Hematopoietic multipotent progenitor cell (in vitro differentiated cells): Measurements from ENCODE around the gene ADGRG3. TPM values are rescaled to one million over a fixed set of nuclear protein-coding genes. Genes with fewer than 3 reads are reported as not detected.

Experiments
- DNase-seq, 3 donors: peaks; one replicate each; pipeline ENCODE4 v3.0.0-alpha.2; 2011 to 2015; ENCODE audit warnings: low read depth in 2 of 3, low spot score in 2 of 3
- total RNA-seq: library from RNA; depleted of rRNA; stranded (reverse); fragments of >200 nt; gene quantifications from one replicate; pipeline ENCODE4 v1.2.3, GENCODE V29; 2012

The ADGRG3 gene, protein sequence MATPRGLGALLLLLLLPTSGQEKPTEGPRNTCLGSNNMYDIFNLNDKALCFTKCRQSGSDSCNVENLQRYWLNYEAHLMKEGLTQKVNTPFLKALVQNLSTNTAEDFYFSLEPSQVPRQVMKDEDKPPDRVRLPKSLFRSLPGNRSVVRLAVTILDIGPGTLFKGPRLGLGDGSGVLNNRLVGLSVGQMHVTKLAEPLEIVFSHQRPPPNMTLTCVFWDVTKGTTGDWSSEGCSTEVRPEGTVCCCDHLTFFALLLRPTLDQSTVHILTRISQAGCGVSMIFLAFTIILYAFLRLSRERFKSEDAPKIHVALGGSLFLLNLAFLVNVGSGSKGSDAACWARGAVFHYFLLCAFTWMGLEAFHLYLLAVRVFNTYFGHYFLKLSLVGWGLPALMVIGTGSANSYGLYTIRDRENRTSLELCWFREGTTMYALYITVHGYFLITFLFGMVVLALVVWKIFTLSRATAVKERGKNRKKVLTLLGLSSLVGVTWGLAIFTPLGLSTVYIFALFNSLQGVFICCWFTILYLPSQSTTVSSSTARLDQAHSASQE
- 2.7 TPM for total RNA-seq

DNA sequence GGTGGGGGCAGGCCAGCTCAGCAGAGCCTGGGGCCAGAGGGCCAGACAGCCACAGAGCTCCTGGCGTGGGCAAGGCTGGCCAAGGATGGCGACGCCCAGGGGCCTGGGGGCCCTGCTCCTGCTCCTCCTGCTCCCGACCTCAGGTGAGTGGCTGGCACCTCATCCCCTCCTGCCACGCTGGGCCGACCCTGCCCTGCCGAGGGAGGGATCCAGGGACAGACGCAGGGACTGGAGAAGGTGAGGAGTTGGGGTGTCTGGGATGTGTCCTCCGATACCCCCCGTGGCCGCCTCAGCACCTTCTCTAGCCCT is at the start of gene ADGRG3:
Gene ADGRG3 (plus strand): TSS at position 44 of the 309 bp plus-strand sequence. CDS start 42 bp downstream, at position 86.
- DNase-seq, result no peak

DNA sequence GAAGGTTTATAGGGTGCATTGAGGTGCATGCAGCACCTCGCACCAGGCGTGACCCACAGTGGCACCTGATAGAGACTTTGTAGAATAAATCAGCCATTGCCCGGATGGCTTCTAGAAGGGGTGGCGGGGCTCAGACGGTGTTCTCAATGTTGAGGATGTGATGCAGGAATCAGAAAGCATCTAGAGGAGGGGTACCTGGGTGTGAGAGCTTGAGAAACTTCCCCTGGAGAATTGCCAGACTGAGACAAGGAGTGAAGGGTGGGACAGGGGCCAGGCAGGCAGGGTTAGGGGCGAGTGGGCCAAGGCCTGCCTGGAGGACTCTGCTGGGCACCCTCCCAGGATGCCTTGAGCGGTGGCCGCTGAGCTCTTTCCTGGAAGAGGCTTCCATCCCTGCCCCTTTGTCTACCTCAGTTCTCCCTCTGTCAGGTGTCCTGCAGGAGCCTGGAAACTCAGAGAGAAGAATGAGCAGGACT is 48.9 kb upstream of the ADGRG3 start:
- DNase-seq, result no peak

DNA sequence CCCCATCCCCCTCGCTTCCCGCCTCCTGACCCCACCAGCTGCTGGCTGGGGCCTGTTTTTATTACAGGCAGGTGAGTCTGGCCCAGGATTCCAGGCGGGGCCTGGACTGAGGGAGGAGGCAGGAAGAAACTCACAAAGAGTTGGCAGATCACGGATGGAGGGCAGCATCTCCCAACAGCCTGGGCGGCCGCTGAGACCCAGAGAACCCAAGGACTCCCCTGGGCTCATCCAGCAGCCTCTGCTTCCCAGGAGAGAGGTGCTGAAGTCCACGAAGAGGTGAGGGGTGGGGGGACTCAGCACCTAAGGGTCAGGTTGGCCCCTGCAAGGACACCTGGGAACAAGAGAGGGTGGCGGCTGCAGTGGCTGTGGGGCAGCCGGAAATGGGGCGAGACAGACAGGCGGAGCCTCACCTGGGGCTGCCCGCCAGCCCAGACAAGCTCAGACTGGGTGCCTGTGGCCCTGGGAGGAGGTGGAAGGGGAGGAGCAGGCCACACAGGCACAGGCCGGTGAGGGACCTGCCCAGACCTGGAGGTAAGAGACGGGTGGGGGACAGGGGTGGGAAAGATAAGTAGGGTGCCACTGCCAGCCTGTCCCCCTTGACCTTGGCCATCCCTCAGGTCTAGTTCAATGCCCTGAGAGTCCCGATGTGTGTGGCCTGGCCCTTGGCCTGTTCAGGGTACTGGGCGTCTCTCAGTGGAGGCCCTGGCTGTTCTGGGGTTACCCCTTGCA is 48.3 kb upstream of the ADGRG3 start:
- DNase-seq, result no peak

DNA sequence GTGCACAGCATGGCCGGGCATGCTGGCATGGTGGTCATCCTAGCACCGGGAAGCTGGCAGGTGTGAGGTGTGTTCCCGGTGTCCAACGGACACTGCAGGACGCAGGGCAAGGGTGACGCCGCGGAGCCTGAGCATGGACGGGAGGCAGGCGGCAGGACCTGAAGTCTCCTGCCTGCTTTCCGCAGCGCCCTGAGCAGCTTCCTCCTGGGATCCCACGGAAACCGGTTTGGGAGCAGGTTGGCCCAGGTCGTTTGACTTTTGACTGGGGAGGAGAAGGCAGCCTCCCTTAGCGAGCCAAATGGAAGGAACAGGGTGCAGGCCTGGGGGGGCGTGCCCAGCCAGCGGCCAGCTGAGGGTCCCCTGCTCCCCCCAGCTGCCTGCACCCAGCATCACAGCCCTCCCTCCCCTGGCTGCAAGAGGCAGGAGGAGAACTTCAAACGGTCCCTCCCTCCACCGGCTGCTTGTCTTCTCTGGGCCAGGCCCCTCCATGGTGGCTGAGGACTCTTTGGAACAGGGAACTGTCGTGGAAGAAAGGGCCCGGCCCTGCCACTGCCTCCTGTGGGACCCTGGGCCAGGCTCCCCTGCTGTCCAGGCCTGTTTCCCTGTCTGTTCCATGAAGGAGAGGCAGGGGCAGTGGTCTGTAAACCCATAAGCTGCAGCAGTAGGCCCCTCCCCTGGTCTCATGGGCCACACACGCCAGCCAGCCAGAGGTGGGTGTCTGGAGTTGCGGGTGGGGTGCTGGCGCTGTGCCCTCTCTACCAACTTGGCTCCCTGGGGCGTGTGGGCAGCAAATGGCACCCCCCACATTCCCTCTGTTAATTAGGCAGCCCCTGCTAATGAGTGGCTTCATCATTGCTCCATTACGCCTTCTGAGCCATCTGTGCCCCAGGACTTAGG is 47.5 kb upstream of the ADGRG3 start:
- no peak for DNase-seq

DNA sequence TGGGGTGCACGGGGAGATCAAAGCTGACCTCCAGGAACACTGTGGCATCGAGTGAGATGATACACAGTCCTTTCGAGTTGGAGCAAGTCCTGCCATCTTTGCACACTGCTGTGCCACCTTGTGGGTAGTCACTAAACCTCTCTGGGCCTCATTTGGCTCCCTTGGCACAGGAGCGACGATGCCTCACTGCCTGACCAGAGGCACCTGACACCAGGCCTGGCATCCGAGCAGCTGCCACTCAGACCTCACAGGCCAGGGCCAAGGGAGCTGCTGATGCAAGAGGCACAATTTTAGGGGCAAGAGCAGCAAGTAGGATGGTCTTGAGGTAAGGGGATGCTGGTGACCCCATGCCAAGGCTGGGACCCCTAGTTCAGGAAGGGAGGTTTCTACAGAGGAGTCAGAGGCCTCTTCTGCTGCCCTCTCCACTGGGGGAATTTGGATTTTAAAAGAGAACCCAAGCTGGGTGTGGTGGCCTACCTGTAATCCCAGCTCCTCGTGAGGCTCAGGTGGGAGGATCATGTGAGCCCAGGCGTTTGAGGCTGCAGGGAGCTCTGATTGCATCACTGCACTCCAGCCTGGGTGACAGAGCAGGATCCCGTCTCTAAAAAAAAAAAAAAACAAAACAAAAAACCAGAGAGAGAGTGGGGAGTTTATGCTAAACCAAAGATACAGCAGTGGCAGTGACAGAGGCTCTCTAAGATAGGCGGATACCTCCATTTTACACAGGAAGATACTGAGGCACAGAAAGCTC is 46.4 kb upstream of the ADGRG3 start:
- no peak for DNase-seq

DNA sequence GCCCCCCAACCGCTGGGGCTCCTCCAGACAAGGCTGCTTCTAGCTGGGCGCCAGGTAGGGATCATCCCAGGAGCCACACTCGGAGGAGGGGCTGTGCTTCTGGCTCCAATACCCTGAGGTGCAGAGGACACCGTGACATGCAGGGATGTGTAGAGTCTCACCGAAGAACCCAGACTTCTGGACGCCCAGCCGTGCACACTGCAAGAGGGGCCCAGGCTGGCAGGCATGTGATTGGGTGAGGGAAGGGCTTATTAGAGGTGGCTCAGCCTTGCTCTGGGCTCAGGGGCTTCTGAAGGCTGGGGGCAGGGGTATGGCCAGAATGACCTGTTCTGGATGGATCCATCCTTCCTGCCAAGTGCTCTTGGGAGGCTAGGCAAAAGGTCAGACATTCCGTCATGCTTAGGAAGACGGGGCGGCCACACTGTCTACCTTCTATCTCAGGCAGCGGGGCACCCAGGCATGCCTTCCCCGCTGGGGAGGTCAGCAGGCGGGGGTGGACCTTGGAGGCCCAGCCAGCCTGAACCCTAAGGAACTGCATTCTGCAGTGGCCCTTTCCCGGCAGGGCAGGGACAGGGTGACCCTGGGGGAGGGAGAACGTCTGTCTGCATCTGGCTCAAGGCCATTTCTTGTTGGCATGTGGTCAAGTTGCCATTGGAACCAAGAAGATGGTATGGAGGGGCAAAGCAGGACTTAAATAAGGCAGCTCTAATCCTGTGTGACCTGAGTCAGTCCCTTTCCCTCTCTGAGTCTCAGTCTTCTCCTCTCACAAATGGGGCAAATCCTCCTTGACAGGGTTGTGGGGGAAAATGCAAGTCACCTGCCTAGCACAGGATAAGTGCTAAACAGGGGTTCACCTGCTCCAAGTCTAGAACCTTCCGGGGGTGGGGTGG is 45.5 kb upstream of the ADGRG3 start:
- no peak for DNase-seq

DNA sequence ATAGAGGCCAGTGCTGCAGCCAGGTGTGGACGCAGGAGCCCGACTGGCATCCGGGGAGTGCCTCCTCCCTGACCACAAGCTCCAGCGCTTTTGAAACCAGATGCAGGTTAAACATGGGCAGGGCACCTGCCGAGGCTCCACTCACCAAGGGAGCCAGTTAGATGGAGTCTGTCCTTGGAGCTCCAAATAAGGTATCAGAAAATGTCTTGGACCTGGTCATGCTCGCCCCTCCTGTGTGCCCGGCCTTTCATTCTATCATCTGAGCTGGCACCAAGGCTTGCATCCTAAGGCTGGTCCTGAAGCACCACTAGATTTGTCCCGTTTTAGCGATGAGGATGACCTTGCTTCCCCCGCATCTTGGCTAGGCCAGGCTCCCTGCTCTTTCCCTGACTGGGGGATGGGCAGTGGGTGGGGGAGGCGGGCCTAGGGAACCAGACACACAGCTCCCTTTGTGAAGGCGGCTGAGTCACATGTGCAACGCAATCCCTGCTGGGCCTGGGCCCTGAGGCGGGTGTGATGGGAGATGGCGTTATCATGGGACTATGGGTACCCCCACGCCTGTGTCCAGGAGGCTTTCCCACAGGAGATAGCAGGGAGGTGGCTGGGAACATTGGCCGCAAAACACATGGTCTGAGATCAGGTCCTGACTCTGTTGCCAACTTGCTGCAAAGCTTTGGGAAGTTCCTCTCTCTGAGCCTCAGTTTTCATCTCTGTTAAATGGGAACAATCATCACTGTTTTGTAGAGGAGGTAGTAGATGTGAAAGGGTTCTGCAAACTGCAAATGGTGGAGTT is 44.7 kb upstream of the ADGRG3 start:
- DNase-seq, result no peak

DNA sequence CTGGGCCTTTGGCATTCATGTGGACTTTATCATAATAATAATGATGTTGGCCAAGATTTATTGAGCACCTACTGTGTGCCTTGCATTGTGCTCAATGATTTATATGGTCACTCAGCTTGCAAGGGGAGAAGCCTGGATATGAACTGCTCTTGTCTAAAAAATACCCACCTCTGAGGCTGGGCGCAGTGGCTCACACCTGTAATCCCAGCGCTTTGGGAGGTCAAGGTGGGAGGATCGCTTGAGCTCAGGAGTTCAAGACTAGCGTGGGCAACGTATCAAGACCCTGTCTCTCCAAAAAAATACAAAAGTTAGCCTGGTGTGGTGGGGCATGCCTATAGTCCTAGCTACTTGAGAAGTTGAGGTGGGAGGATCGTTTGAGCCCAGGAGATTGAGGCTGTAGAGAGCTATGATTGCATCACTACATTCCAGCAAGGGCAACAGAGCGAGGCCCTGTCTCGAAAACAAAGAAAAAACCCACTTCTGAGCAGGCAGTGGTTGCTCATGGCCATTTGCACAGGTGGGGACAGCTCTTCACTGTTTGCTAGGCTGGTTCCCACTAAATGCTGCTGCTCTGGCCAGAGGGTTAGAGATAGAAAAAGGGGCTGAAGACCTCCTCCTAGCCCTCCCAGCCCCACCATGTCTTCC is 43.9 kb upstream of the ADGRG3 start:
- no peak for DNase-seq

DNA sequence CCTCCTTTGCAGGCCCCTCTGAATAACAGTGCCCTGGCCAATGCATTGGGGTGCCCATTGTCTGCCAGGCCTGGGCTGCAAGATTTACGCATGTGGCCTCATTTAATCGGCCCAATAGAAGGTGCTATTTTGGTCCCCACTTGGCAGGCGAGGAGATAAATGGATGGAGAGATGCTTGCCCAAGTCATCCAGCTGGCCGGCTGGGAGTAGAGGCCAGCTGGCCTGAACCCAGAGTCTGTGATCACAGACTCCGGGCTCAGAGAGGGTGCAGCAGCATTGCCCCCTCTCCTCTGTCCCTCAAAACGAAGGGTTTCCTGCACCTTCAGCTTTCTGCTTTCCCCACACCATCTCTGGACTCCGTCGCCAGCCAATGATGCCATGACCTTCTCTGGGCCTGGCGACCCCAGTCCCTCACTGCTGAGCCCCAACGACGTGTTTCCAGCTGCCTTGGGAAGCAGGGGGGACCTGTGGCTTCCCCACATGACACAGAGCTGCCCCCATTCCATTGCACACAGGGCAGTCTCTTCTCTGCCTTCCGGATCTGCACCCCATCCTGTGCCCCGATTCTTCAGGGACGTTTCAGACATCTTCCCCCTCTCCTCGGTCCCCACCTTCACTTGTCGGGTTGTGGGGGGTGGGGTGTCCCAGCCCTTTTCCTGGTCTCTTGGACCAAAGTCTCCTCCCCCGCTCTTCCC is 43.2 kb upstream of the ADGRG3 start:
- DNase-seq, result no peak

DNA sequence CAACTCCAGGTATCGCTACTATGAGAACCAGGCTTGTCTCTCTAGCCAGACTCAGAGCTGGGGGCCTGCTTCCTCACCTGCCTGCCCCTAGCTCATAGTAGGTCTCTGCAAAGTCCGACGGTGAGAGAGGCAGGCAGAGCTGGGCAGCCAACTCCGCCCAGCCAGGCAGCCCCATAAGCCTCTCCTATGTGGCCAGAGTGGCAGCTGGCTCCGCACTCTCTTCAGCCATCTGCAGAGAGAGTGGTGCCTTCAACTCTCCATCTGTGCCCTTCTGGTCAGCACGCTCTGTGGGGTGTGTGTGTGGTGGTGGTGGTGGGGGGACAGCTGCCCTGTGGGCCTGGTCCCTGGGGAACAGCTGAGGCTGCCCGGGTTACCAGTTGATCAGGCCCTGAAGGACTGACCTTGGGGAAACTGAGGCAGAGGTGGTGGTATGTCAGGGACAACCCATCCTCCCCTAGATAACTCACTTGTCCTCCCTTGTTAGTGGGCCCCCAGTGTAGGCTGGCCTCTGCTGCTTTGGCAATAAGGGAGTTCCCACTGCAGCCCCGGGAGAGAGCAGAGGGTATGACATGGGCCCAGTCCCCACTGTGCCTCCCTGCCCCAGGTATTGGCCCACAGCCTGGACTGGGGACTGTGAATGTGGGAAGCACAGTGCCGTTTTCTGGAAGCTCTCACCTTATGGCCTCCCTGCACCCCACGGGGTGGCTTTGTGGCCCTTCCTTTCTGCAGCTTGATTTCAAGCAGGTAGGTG is 41.5 kb upstream of the ADGRG3 start:
- no peak for DNase-seq

DNA sequence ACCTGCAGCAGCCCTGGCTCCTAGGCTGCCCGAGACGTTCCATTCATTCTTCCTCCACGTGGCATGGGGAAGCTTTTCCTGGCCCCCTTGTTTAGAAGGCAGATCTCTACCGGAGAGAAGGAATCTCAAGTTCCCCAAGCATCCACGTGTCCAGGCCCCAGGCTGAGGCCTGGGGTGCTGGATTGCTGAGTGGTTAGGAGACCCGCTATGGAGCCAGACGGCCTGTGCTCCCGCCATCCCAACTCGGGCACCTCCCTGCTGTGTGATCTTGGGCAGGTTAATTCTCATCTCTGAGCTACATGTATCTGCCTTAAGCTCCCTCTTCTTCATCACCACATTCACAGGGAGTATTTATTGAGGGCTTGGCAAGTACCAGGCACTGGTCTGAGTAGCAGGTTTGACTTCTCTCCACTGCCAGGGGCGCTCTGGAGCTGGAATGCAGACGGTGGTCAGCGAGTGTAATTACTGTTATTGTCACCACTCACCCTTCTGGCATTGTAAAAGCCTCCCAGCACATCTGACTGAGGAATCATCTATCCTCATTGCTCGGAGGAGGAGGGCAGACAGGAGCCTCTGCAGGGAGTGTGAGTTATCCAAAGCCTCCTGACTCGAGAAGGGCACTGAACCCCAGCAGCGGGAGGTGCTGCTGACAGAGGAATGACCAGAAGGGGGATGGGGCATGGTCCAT is 40.8 kb upstream of the ADGRG3 start:
- no peak for DNase-seq

DNA sequence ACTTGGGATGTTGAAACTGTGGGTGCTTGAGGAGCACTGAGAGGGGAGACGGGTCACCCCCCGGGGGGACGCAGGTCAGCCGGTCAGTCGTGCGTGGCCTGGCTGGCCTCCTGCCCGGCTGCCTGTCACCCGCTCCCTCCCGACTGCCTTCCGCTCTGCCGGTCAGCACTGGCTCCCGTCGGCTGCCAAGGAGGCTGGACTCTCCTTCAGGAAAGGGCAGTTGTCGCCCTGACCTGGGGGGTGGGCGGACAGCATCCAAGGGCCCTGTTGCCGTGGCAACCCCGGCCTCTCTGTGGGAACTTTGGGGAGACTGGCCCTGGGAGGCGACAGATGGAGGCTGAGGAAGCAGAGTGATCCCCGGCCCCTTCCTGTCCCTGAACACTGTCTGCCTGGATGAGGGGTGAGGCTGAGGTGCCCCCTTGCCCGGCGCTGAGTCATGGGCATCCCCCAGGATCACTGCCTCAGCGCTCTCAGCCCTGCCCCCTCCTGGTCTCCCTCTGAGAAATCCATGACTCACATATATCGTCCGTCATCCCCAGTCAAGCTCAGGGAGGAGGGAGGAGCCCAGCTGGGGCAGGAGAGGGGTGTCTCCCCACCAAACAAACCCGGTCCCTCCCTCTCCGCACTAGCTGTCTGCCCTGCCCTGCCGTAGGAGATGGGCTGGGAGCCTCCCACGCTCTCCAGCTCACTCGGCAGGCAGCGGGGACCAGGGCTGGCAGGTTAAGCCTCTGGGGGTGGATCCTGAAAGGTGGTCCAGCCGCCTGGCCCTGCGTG is 39.9 kb upstream of the ADGRG3 start, which contains the start of gene ADGRG1:
Gene ADGRG1 (plus strand): TSS at position 623 of the 774 bp plus-strand sequence. CDS start 21,658 bp downstream, outside the sequence.
- peak in 2 of 3 donors; percentile 95 for DNase-seq

DNA sequence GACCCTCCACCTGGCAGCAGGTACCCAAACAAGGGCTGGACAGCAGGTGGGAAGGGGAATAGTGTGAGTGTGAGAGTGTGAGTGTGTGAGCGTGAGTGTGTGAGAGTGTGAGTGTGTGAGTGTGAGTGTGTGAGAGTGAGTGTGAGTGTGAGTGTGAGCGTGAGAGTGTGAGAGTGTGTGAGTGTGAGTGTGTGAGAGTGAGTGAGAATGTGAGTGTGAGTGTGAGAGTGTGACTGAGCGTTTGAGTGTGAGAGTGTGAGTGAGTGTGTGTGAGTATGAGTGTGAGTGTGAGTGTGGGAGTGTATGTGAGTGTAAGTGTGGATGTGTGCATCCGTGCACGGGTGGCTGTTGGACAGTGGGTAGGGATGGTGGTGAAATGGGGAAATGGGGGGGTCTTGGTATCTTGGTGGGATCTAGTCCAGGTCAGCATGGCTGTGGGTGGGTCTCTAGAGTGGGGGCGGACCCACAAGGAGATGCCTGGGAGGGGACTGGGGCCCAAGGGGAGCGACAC is 39.3 kb upstream of the ADGRG3 start:
- peak in 1 of 3 donors; percentile 46 for DNase-seq

DNA sequence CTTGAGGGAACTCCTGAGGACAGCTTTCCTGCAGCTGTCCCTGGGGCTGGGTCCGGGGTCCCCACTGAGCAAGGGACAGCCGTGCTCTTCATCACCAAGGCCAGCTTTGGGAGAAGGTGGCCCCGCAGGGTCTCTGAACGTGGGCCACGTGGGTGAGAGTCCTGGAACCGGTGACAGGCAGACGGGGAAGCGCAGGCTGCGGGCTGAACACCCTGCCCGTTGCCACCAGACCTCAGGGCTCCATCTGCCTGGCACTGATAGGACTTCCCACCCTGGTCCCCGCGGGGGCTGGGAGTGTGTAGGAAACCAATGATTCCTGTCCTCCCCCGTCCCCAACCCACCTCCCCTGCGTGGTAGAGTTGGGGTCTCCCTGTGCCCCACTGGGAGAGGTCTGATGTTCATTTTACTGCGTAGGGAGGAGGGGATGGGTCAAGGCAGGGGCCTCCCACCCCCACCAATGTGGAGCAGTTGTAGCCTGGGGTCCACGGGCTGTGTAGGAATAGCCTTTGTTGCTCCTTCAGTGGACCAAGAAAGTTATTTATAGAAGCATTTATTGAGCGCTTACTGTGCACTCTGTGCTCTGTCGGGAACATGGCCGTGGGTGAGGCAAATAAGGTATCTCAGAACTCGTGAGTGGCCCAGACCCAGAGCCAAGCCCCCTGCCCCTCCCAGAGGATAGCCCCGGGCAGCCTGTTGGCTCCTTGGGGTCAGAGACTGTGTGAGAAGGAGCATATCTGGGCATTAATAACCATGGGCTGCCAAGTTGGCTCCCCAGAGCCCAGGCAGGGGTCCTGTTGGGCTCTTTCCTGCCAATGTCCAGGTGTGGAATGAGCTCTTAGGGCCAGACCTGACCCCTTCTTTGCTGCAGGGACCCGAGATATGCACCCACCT is 38.3 kb upstream of the ADGRG3 start:
- DNase-seq, result peak in 2 of 3 donors; percentile 66 to 81
